H1 (cell line): ENCODE data around the gene ARHGEF28. TPM values are rescaled to one million over a fixed set of nuclear protein-coding genes. Genes with fewer than 3 reads are reported as not detected.

Experiments
- CTCF ChIA-PET: fragments of 300-600 bp; sonication (Branson Sonifier 250); formaldehyde crosslinking; loops from one replicate; lab custom pipeline; 2021; ENCODE audit not compliant: partially characterized antibody; lab: Charles Lee
- POLR2A ChIA-PET: fragments of 300-600 bp; sonication (Branson Sonifier 250); formaldehyde crosslinking; loops from one replicate; lab custom pipeline; 2021; ENCODE audit warnings: inconsistent platforms; ENCODE audit not compliant: partially characterized antibody; lab: Charles Lee
- DNase-seq, 2 experiments: peaks; one replicate each; pipeline versions ENCODE4 v3.0.0 to v3.0.0-alpha.2; 2010 to 2022; ENCODE audit warnings: low spot score in 2 of 2, low read depth in 1 of 2, mixed read lengths in 1 of 2
- FAIRE-seq: peaks from 2 replicates; lab custom pipeline; 2011; peaks lifted over from hg19 to GRCh38; lab: Jason Lieb, UNC
- H2AFZ ChIP-seq: 2 replicates; pipeline ENCODE4 v1.8.1; 2012; ENCODE audit warnings: low read length, inconsistent platforms
- H2AK5ac ChIP-seq: 2 replicates; pipeline ENCODE4 v1.6.1; 2013; ENCODE audit warnings: low read depth, low read length
- H2BK120ac ChIP-seq: replicated peaks from 2 replicates; pipeline ENCODE3; 2013; ENCODE audit warnings: low read depth, low read length, inconsistent platforms
- H2BK12ac ChIP-seq: 2 replicates; pipeline ENCODE4 v1.6.1; 2013; ENCODE audit warnings: low read depth, low read length
- H2BK15ac ChIP-seq: 2 replicates; pipeline ENCODE4 v1.6.1; 2013; ENCODE audit warnings: low read length
- H2BK20ac ChIP-seq: 2 replicates; pipeline ENCODE4 v1.6.1; 2013; ENCODE audit warnings: low read length
- H2BK5ac ChIP-seq: 2 replicates; pipeline ENCODE4 v1.6.1; 2013; ENCODE audit warnings: low read depth, low read length
- H3K14ac ChIP-seq: 2 replicates; pipeline ENCODE4 v1.6.1; 2013; ENCODE audit warnings: inconsistent platforms; ENCODE audit not compliant: insufficient read length
- H3K18ac ChIP-seq: 2 replicates; pipeline ENCODE4 v1.6.1; 2013; ENCODE audit warnings: low read length; ENCODE audit errors: extremely low read depth
- H3K23ac ChIP-seq: 2 replicates; pipeline ENCODE4 v1.6.1; 2013; ENCODE audit warnings: inconsistent platforms; ENCODE audit not compliant: insufficient read length
- H3K23me2 ChIP-seq: 2 replicates; pipeline ENCODE4 v1.6.1; 2013; ENCODE audit warnings: low read depth, low read length
- H3K27ac ChIP-seq: 2 replicates; pipeline ENCODE4 v1.6.1; 2011; ENCODE audit warnings: low read depth, low read length, inconsistent platforms
- H3K27me3 ChIP-seq, 4 experiments: replicated peaks in 1 of 4; 1 replicate in 1 of 4; 2 replicates in 3 of 4; pipeline versions ENCODE4 v1.6.1 to v1.8.1; 2011 to 2013; ENCODE audit warnings: low read length in 3 of 4, mild to moderate bottlenecking in 3 of 4, inconsistent platforms in 2 of 4, mixed read lengths in 2 of 4, moderate library complexity in 1 of 4; ENCODE audit not compliant: control insufficient read depth in 3 of 4, insufficient read depth in 3 of 4; ENCODE audit errors: extremely low read depth in 1 of 4
- H3K36me3 ChIP-seq, 4 experiments: 2 replicates each; pipeline versions ENCODE4 v1.6.1 to v1.8.1; 2011 to 2013; ENCODE audit warnings: mild to moderate bottlenecking in 4 of 4, low read length in 3 of 4, moderate library complexity in 2 of 4, control low read depth in 1 of 4, inconsistent platforms in 1 of 4; ENCODE audit not compliant: insufficient read depth in 4 of 4, control insufficient read depth in 2 of 4
- H3K4ac ChIP-seq: replicated peaks from 2 replicates; pipeline ENCODE3; 2013; ENCODE audit warnings: low read length, low read depth, mixed read lengths, inconsistent platforms; ENCODE audit not compliant: insufficient read length
- H3K4me1 ChIP-seq, 4 experiments: replicated peaks in 1 of 4; 1 replicate in 1 of 4; 2 replicates in 3 of 4; pipeline versions ENCODE4 v1.6.1 to v1.8.1; 2011 to 2013; ENCODE audit warnings: low read length in 3 of 4, inconsistent platforms in 2 of 4, mixed read lengths in 1 of 4; ENCODE audit not compliant: insufficient read depth in 4 of 4, control insufficient read depth in 3 of 4
- H3K4me2 ChIP-seq, 2 experiments: 2 replicates each; pipeline versions ENCODE4 v1.6.1 to v1.8.1; 2011 to 2013; ENCODE audit warnings: low read depth in 2 of 2, low read length in 2 of 2, control low read depth in 1 of 2, inconsistent platforms in 1 of 2, mild to moderate bottlenecking in 1 of 2; ENCODE audit not compliant: insufficient read depth in 1 of 2
- H3K4me3 ChIP-seq, 4 experiments: fragments of 200-600, 300-600 bp in 1 of 4; sonication (generic), shearing (Covaris generic), sonication (Bioruptor Twin) in 1 of 4; 2 replicates each; pipeline versions ENCODE4 v1.5.1 to v1.8.1; 2011 to 2016; ENCODE audit warnings: low read length in 4 of 4, low read depth in 3 of 4, control low read depth in 2 of 4, inconsistent platforms in 2 of 4, mild to moderate bottlenecking in 2 of 4, mixed read lengths in 1 of 4, moderate library complexity in 1 of 4; ENCODE audit not compliant: insufficient read depth in 2 of 4; ENCODE audit errors: extremely low read depth in 1 of 4
- H3K56ac ChIP-seq: replicated peaks from 2 replicates; pipeline ENCODE3; 2013; ENCODE audit warnings: low read depth, mild to moderate bottlenecking, mixed read lengths, low read length, inconsistent platforms; ENCODE audit not compliant: insufficient read length
- H3K79me1 ChIP-seq: 2 replicates; pipeline ENCODE4 v1.6.1; 2013; ENCODE audit warnings: low read depth, low read length, control low read depth
- H3K79me2 ChIP-seq, 2 experiments: 2 replicates each; pipeline versions ENCODE4 v1.6.1 to v1.8.1; 2012 to 2013; ENCODE audit warnings: low read length in 2 of 2, mild to moderate bottlenecking in 2 of 2, inconsistent platforms in 1 of 2; ENCODE audit not compliant: insufficient read depth in 2 of 2, control insufficient read depth in 1 of 2
- H3K9ac ChIP-seq, 4 experiments: replicated peaks in 1 of 4; 1 replicate in 1 of 4; 2 replicates in 3 of 4; pipeline versions ENCODE4 v1.6.1 to v1.8.1; 2011 to 2013; ENCODE audit warnings: low read depth in 3 of 4, low read length in 3 of 4, control low read depth in 2 of 4, mild to moderate bottlenecking in 2 of 4, moderate library complexity in 2 of 4, inconsistent platforms in 1 of 4; ENCODE audit errors: extremely low read depth in 1 of 4
- H3K9me3 ChIP-seq, 2 experiments: 2 replicates each; pipeline versions ENCODE4 v1.6.1 to v1.8.1; 2012 to 2013; ENCODE audit warnings: mild to moderate bottlenecking in 2 of 2, moderate library complexity in 2 of 2, control low read depth in 1 of 2, inconsistent platforms in 1 of 2, low read depth in 1 of 2, low read length in 1 of 2, mixed read lengths in 1 of 2; ENCODE audit not compliant: insufficient read depth in 2 of 2
- H4K20me1 ChIP-seq, 2 experiments: replicated peaks in 1 of 2; 2 replicates each; pipeline versions ENCODE3 to v1.8.1; 2011 to 2013; ENCODE audit warnings: inconsistent platforms in 2 of 2, low read length in 2 of 2, mild to moderate bottlenecking in 1 of 2; ENCODE audit not compliant: insufficient read depth in 2 of 2, control insufficient read depth in 1 of 2
- H4K5ac ChIP-seq: 2 replicates; pipeline ENCODE4 v1.6.1; 2013; ENCODE audit warnings: low read length, low read depth, mixed read lengths, inconsistent platforms; ENCODE audit not compliant: insufficient read length
- H4K8ac ChIP-seq: 2 replicates; pipeline ENCODE4 v1.8.0; 2013; ENCODE audit warnings: mild to moderate bottlenecking, moderate library complexity, low read length, inconsistent platforms; ENCODE audit not compliant: insufficient read depth; ENCODE audit errors: extremely low read depth
- H4K91ac ChIP-seq: replicated peaks from 2 replicates; pipeline ENCODE3; 2013; ENCODE audit warnings: low read length, mixed read lengths, inconsistent platforms; ENCODE audit not compliant: insufficient read length
- CBX8 ChIP-seq: fragments of 300-800, 300-1000 bp; sonication (generic); IDR thresholded peaks from 2 replicates; pipeline ENCODE4 v1.7.1; 2016; ENCODE audit warnings: low read depth, low read length, borderline replicate concordance
- NRF1 ChIP-seq: IDR thresholded peaks from 2 replicates; pipeline ENCODE4 v1.6.1; 2011; ENCODE audit warnings: mild to moderate bottlenecking, low read depth, low read length, improper control_type of control experiment
- POLR2AphosphoS5 ChIP-seq: IDR thresholded peaks from 2 replicates; pipeline ENCODE4 v1.6.1; 2011; ENCODE audit warnings: low read depth, low read length
- RNF2 ChIP-seq: fragments of 200-900, 300-1000 bp; sonication (generic); IDR thresholded peaks from 2 replicates; pipeline ENCODE4 v1.7.1; 2016; ENCODE audit warnings: borderline replicate concordance, low read depth, mild to moderate bottlenecking, antibody characterized with exemption, low read length; ENCODE audit not compliant: poor library complexity, severe bottlenecking; ENCODE audit errors: missing control alignments
- SIN3A ChIP-seq, 2 experiments: IDR thresholded peaks in 1 of 2; conservative IDR thresholded peaks in 1 of 2; 2 replicates each; pipeline ENCODE4 v1.6.1; 2011 to 2012; ENCODE audit warnings: low read length in 2 of 2, improper control_type of control experiment in 1 of 2, low read depth in 1 of 2, mild to moderate bottlenecking in 1 of 2
- SRF ChIP-seq: IDR thresholded peaks from 2 replicates; pipeline ENCODE4 v1.6.1; 2011; ENCODE audit warnings: mild to moderate bottlenecking, low read depth, low read length, moderate library complexity
- TEAD4 ChIP-seq: IDR thresholded peaks from 2 replicates; pipeline ENCODE4 v1.6.1; 2012; ENCODE audit warnings: low read depth, low read length, inconsistent platforms, mixed read lengths
- polyA plus RNA-seq, 7 experiments: library from polyadenylated mRNA; depleted of rRNA in 3 of 7; stranded (reverse) in 5 of 7; unstranded in 2 of 7; fragments of >200 nt in 5 of 7; fragments of 200-250 nt in 2 of 7; gene quantifications; 1 replicate in 5 of 7; 2 replicates in 1 of 7; 4 replicates in 1 of 7; pipeline versions ENCODE4 v1.2.1 to v1.2.3, GENCODE V29; 2011 to 2013; ENCODE audit warnings: missing spikeins in 2 of 7, mixed read lengths in 2 of 7
- total RNA-seq: library from RNA; stranded (reverse); fragmentation: NEBNext Ultra II Directional; extraction: Animal tissue kit (Norgen Biotek cat#: 25700); gene quantifications from 2 replicates; pipeline ENCODE4 v1.2.1, GENCODE V29; 2021

ARHGEF28 gene
- total and polyA plus RNA-seq, 2 of the 8 experiments (the other 6 are each of a cell fraction or from before 2014, with no cell fraction given) = 0.33 to 1.0 TPM

DNA sequence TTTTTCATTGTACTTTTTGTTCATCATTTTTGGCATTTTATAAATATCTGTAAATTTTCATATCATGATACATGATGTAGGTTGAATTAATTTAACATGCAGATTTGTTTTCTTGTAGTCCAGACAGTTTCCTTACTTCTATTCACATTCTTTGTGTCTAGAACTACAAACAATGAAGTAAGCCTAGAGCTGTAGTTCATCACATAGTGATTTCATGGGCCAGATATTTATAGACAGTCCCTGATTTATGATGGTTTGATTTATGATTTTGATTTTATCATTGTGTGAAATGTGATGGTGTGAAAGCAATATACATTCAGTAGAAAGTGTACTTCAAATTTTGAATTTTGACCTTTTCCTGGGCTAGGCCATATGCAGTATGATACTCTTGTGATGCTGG is 139.0 kb downstream of the ARHGEF28 start:
- no peaks in the 10 kb centered on the region for H3K27me3 ChIP-seq
- H2AFZ ChIP-seq = no peak overlapping the region
- no peak for DNase-seq
- no peak overlapping the region for H3K4me2 ChIP-seq
- H3K18ac ChIP-seq = no peak overlapping the region
- no peak overlapping the region for H2BK120ac ChIP-seq
- no peak overlapping the region for H4K91ac ChIP-seq
- H3K79me2 ChIP-seq = no peaks in the 10 kb centered on the region
- H2AK5ac ChIP-seq = no peak overlapping the region
- no peaks in the 10 kb centered on the region for H3K79me1 ChIP-seq
- no peak overlapping the region for H3K4ac ChIP-seq
- no peak overlapping the region for H2BK15ac ChIP-seq
- peaks cover 12 to 20% of the 10 kb centered on the region in 2 experiments; a peak in 2 of 4 replicates for H3K9me3 ChIP-seq
- H4K20me1 ChIP-seq = no peaks in the 10 kb centered on the region
- no peak overlapping the region for H2BK12ac ChIP-seq
- no peak overlapping the region for H4K8ac ChIP-seq
- H3K56ac ChIP-seq = no peak overlapping the region
- no peak overlapping the region for H4K5ac ChIP-seq
- H3K23me2 ChIP-seq = no peaks in the 10 kb centered on the region
- H3K14ac ChIP-seq = no peak overlapping the region
- H3K36me3 ChIP-seq = no peaks in the 10 kb centered on the region
- no peaks in the 10 kb centered on the region for H3K4me1 ChIP-seq
- no peak for FAIRE-seq
- H3K23ac ChIP-seq = no peak overlapping the region
- no peak overlapping the region for H3K27ac ChIP-seq
- ChIA-PET CTCF (no interaction called here), POLR2A (no interaction called here)
- H2BK5ac ChIP-seq = no peak overlapping the region
- H3K4me3 ChIP-seq = no peak overlapping the region
- no peak overlapping the region for H3K9ac ChIP-seq
- no peak overlapping the region for H2BK20ac ChIP-seq
- TF ChIP-seq TEAD4 (no peak), SRF (no peak), CBX8 (no peak), SIN3A (conservative IDR thresholded peaks at IDR 0.05 in 1 of 2, IDR thresholded peaks at IDR 0.05 in 1 of 2; ENCODE audit: low read depth in 1 of 2, low read length in 2 of 2) (no peak), POLR2AphosphoS5 (no peak), NRF1 (no peak), RNF2 (no peak)
